HCT116 (cell line): ENCODE data around the gene MIPEP. TPM values are rescaled to one million over a fixed set of nuclear protein-coding genes. Genes with fewer than 3 reads are reported as not detected.

Experiments used
- ATAC-seq: fragments of 200-7000 bp; cut with Tn5 transposase; 2 replicates; pipeline ENCODE4 v1.9.1; 2020; ENCODE audit warnings: mild to moderate bottlenecking, moderate library complexity
- BruUV-seq: library from RNA; stranded (reverse); fragments of 400-500 nt; replicated peaks from 2 replicates; lab custom pipeline; 2021; lab: Mats Ljungman, UMichigan
- CTCF ChIA-PET: fragments of 300-600 bp; sonication (Branson Sonifier 250); formaldehyde crosslinking; loops from one replicate; lab custom pipeline; 2021; ENCODE audit warnings: antibody characterized with exemption; lab: Charles Lee
- POLR2A ChIA-PET: fragments of 300-600, 350-600 bp; sonication (Branson Sonifier 250); formaldehyde crosslinking; loops from one replicate; lab custom pipeline; 2021; ENCODE audit warnings: antibody characterized with exemption; lab: Charles Lee
- RAD21 ChIA-PET, 2 experiments: fragments of 300-600 bp; sonication (Branson Sonifier 250); formaldehyde crosslinking; loops; one replicate each; lab custom pipeline; 2023; ENCODE audit warnings: low total read pairs in 2 of 2; ENCODE audit not compliant: uncharacterized antibody in 2 of 2, unreplicated experiment in 2 of 2, low non-redundant PET in 1 of 2; lab: Charles Lee
- DNase-seq: peaks from one replicate; pipeline ENCODE4 v3.0.0-alpha.2; 2010; ENCODE audit warnings: low read depth, low spot score
- H2AFZ ChIP-seq: fragments of 200-600 bp; shearing (Covaris generic), sonication (generic); 2 replicates; pipeline ENCODE4 v1.6.1; 2017; ENCODE audit warnings: low read depth, mixed run types, mixed read lengths, antibody characterized with exemption, low read length; ENCODE audit not compliant: poor library complexity, severe bottlenecking
- H3K27ac ChIP-seq: 2 replicates; pipeline ENCODE4 v1.5.1; 2012; ENCODE audit warnings: low read depth, low read length
- H3K27me3 ChIP-seq: fragments of 200-600 bp; sonication (generic); 2 replicates; pipeline ENCODE4 v1.6.1; 2016; ENCODE audit warnings: mixed run types, low read length, mixed read lengths; ENCODE audit not compliant: insufficient read depth
- H3K36me3 ChIP-seq, 2 experiments: fragments of 200-500 bp in 1 of 2; fragments of 200-600 bp in 1 of 2; sonication (Bioruptor generic) in 1 of 2; sonication (generic) in 1 of 2; 2 replicates each; pipeline versions ENCODE4 v1.5.1 to v1.6.1; 2014 to 2016; ENCODE audit warnings: low read length in 2 of 2, inconsistent platforms in 1 of 2, mixed read lengths in 1 of 2, mixed run types in 1 of 2; ENCODE audit not compliant: insufficient read depth in 2 of 2, control insufficient read depth in 1 of 2
- H3K4me1 ChIP-seq, 2 experiments: fragments of 200-600 bp in 1 of 2; sonication (generic) in 1 of 2; 2 replicates each; pipeline versions ENCODE4 v1.5.1 to v1.6.1; 2012 to 2017; ENCODE audit warnings: low read length in 2 of 2, inconsistent platforms in 1 of 2, mild to moderate bottlenecking in 1 of 2, mixed read lengths in 1 of 2, mixed run types in 1 of 2, moderate library complexity in 1 of 2; ENCODE audit not compliant: insufficient read depth in 2 of 2, control insufficient read depth in 1 of 2
- H3K4me2 ChIP-seq: fragments of 200-600 bp; sonication (generic); 2 replicates; pipeline ENCODE4 v1.6.1; 2017; ENCODE audit warnings: mixed run types, low read length, mixed read lengths
- H3K4me3 ChIP-seq, 2 experiments: fragments of 200-600 bp in 1 of 2; sonication (generic) in 1 of 2; replicated peaks in 1 of 2; 2 replicates each; pipeline ENCODE4 v1.5.1; 2011 to 2016; ENCODE audit warnings: low read length in 2 of 2, control low read depth in 1 of 2, low read depth in 1 of 2, mild to moderate bottlenecking in 1 of 2, mixed read lengths in 1 of 2, mixed run types in 1 of 2
- H3K79me2 ChIP-seq: fragments of 200-600 bp; sonication (generic); 2 replicates; pipeline ENCODE4 v1.6.1; 2017; ENCODE audit warnings: mild to moderate bottlenecking, mixed run types, low read length, moderate library complexity, mixed read lengths; ENCODE audit not compliant: insufficient read depth
- H3K9ac ChIP-seq: fragments of 200-600 bp; sonication (generic); 2 replicates; pipeline ENCODE4 v1.6.1; 2016; ENCODE audit warnings: low read length, mixed read lengths
- H3K9me2 ChIP-seq: fragments of 200-600 bp; sonication (generic), shearing (Covaris generic); 2 replicates; pipeline ENCODE4 v1.6.1; 2017; ENCODE audit warnings: mixed run types, mild to moderate bottlenecking, moderate library complexity; ENCODE audit not compliant: insufficient read depth
- H3K9me3 ChIP-seq, 2 experiments: fragments of 200-500 bp in 1 of 2; fragments of 200-600 bp in 1 of 2; sonication (Bioruptor generic) in 1 of 2; sonication (generic) in 1 of 2; 2 replicates each; pipeline ENCODE4 v1.6.1; 2014 to 2017; ENCODE audit warnings: low read length in 2 of 2, mixed read lengths in 2 of 2, inconsistent platforms in 1 of 2, low read depth in 1 of 2, mild to moderate bottlenecking in 1 of 2, mixed run types in 1 of 2, moderate library complexity in 1 of 2; ENCODE audit not compliant: control insufficient read depth in 1 of 2, insufficient read depth in 1 of 2
- H4K20me1 ChIP-seq: fragments of 200-600 bp; sonication (generic), shearing (Covaris generic); 2 replicates; pipeline ENCODE4 v1.6.1; 2017; ENCODE audit warnings: mixed run types, mild to moderate bottlenecking, moderate library complexity; ENCODE audit not compliant: insufficient read depth
- CBX3 ChIP-seq: IDR thresholded peaks from 2 replicates; pipeline ENCODE4 v1.6.1; 2012; ENCODE audit warnings: low read depth
- CEBPB ChIP-seq: IDR thresholded peaks from 2 replicates; pipeline ENCODE4 v1.6.1; 2012; ENCODE audit warnings: low read depth
- EZH2 ChIP-seq: fragments of 200-600 bp; sonication (generic); IDR thresholded peaks from 2 replicates; pipeline ENCODE4 v1.6.1; 2017; ENCODE audit warnings: antibody characterized with exemption, mixed run types
- EZH2phosphoT487 ChIP-seq: fragments of 200-600 bp; IDR thresholded peaks from 2 replicates; pipeline ENCODE4 v1.6.1; 2018; ENCODE audit warnings: antibody characterized with exemption, borderline replicate concordance
- FOSL1 ChIP-seq: IDR thresholded peaks from 2 replicates; pipeline ENCODE4 v1.6.1; 2012; ENCODE audit warnings: low read depth
- POLR2A ChIP-seq: IDR thresholded peaks from 2 replicates; pipeline ENCODE4 v1.7.0; 2011; ENCODE audit warnings: borderline replicate concordance; ENCODE audit not compliant: insufficient read depth, insufficient read length; ENCODE audit errors: extremely low read depth
- POLR2AphosphoS5 ChIP-seq: IDR thresholded peaks from 2 replicates; pipeline ENCODE4 v1.6.1; 2011; ENCODE audit warnings: mild to moderate bottlenecking, low read depth, low read length, moderate library complexity
- SIN3A ChIP-seq: IDR thresholded peaks from 2 replicates; pipeline ENCODE4 v1.6.1; 2012; ENCODE audit warnings: low read depth
- SRF ChIP-seq: IDR thresholded peaks from 2 replicates; pipeline ENCODE4 v1.6.1; 2012; ENCODE audit warnings: low read depth
- TCF7L2 ChIP-seq: IDR thresholded peaks from 2 replicates; pipeline ENCODE4 v1.7.0; 2011; ENCODE audit warnings: borderline replicate concordance, inconsistent platforms; ENCODE audit not compliant: insufficient read depth, insufficient read length; ENCODE audit errors: extremely low read depth
- YY1 ChIP-seq: IDR thresholded peaks from 2 replicates; pipeline ENCODE4 v1.6.1; 2011; ENCODE audit warnings: low read length, low read depth, moderate library complexity, mild to moderate bottlenecking; ENCODE audit not compliant: insufficient replicate concordance; ENCODE audit errors: extremely low read depth
- ZFX ChIP-seq: fragments of 450-650 bp; IDR thresholded peaks from 2 replicates; pipeline ENCODE4 v1.6.1; 2017
- ZNF274 ChIP-seq: fragments of 200-500 bp; sonication (Bioruptor generic); IDR thresholded peaks from 2 replicates; pipeline ENCODE4 v1.6.1; 2014; ENCODE audit warnings: mild to moderate bottlenecking, low read depth, low read length, inconsistent platforms
- intact Hi-C: fragments of 100-400 bp; cut with micrococcal nuclease; formaldehyde crosslinking; loops from 2 replicates; pipeline ENCODE4 v1.10.0; 2022
- total RNA-seq: library from RNA; stranded (reverse); gene quantifications from one replicate; pipeline ENCODE4 v1.2.1, GENCODE V29; 2021; ENCODE audit not compliant: unreplicated experiment

Gene MIPEP
- total RNA-seq, 1 experiment from 2014 or later: 33.3 TPM

- TF ChIP-seq EZH2 (no peak), CEBPB (no peak), POLR2AphosphoS5 (no peak), EZH2phosphoT487 (no peak), SRF (no peak)
These were observed 77.7 kb downstream of the MIPEP start (continued) for GRCh38 chr13:23811366-23812062.

- H3K4me2 ChIP-seq: no peak overlapping the region
- H3K9me2 ChIP-seq: no peaks in the 10 kb centered on the region
- intact Hi-C loops: no loop called here
- no peak for TF ChIP-seq SIN3A
- no peak for TF ChIP-seq CBX3
- no peak for TF ChIP-seq CEBPB
- no peak for TF ChIP-seq EZH2phosphoT487
- TF ChIP-seq POLR2A: no peak
- no peak for TF ChIP-seq FOSL1
- no peak for TF ChIP-seq EZH2
- no peak for TF ChIP-seq SRF
- TF ChIP-seq ZNF274: no peak
- no peak for TF ChIP-seq TCF7L2
- TF ChIP-seq ZFX: no peak
- no peak for TF ChIP-seq YY1
- no TSS peak for BruUV-seq
- ChIA-PET RAD21 (no interaction called here), POLR2A (no interaction called here), CTCF (no interaction called here)
- H3K36me3 ChIP-seq: no peaks in the 10 kb centered on the region
- ATAC-seq: no peak
- no peak overlapping the region for H3K9ac ChIP-seq
- DNase-seq: no peak
- no peaks in the 10 kb centered on the region for H4K20me1 ChIP-seq
- no peaks in the 10 kb centered on the region for H3K79me2 ChIP-seq
- no peak overlapping the region for H2AFZ ChIP-seq
- H3K27me3 ChIP-seq: no peaks in the 10 kb centered on the region
- H3K9me3 ChIP-seq: no peaks in the 10 kb centered on the region
- H3K4me3 ChIP-seq: no peak overlapping the region
- no peaks in the 10 kb centered on the region for H3K4me1 ChIP-seq
- no peak overlapping the region for H3K27ac ChIP-seq
These were observed 78.4 kb downstream of the MIPEP start for GRCh38 chr13:23810685-23811240.
